ENCODE results near the gene TUG1. TPM values are rescaled to one million over a fixed set of nuclear protein-coding genes. Genes with fewer than 3 reads are reported as not detected.

Gene TUG1
- total and polyA plus RNA-seq, 10 of the 15 experiments (the other 5 are each of a cell fraction or from before 2014, with no cell fraction given) = 19.3 to 116 (median 54.9) TPM

- CTCF ChIA-PET = interaction anchor here (1.1 to 3.4 kb wide), 3 partner anchors 8 to 136 kb away, joined by 4 to 32 read pairs (median 5); no protein-coding TSS in a partner anchor
- no peaks in the 10 kb centered on the region for H3K27me3 ChIP-seq (replicated peaks in 1 of 2; ENCODE audit: control insufficient read depth in 2 of 2, insufficient read depth in 2 of 2, low read length in 1 of 2)
- H3K4me2 ChIP-seq (ENCODE audit: control insufficient read depth, insufficient read depth) = no peak overlapping the region
- POLR2A ChIA-PET = no interaction called here
- no TSS peak for BruUV-seq (replicated peaks)
- intact Hi-C loops (cut with micrococcal nuclease; ENCODE audit: unreplicated experiment) = loop anchor here (1.0 to 10.0 kb wide), 2 partner anchors 134 to 286 kb away; no protein-coding TSS in a partner anchor
- H3K27ac ChIP-seq (ENCODE audit: control insufficient read depth, insufficient read depth) = no peak overlapping the region
- 93% methylated on average over 3 of the region's 3 CpGs for WGBS (ENCODE audit: insufficient coverage, insufficient replicate concordance, low lambda C conversion rate, missing lambda C conversion rate)
- ATAC-seq (no peak), FAIRE-seq (no peak), DNase-seq (ENCODE audit: low read depth, low spot score) (no peak)
- H3K36me3 ChIP-seq (ENCODE audit: control insufficient read depth in 2 of 2, insufficient read depth in 2 of 2, low read length in 1 of 2) = peaks cover 5 to 29% of the 10 kb centered on the region in 2 experiments
- SMC1A ChIA-PET (ENCODE audit: uncharacterized antibody, unreplicated experiment) = interaction anchor here (1.0 to 2.1 kb wide), 4 partner anchors 130 to 278 kb away, joined by 3 to 8 read pairs (median 4); no protein-coding TSS in a partner anchor
- TF ChIP-seq NR2C2 (IDR thresholded peaks at IDR 0.05; ENCODE audit: borderline replicate concordance, control insufficient read depth, insufficient read length, low read depth) (no peak), MLLT1 (IDR thresholded peaks at IDR 0.05) (no peak), POU2F2 (IDR thresholded peaks at IDR 0.05; ENCODE audit: borderline replicate concordance, low read depth, low read length) (no peak), CEBPB (IDR thresholded peaks at IDR 0.05; ENCODE audit: borderline replicate concordance in 1 of 2, low read depth in 2 of 2, low read length in 2 of 2) (no peak), HCFC1 (IDR thresholded peaks at IDR 0.05; ENCODE audit: low read length) (no peak), RAD51 (IDR thresholded peaks at IDR 0.05) (no peak), POLR2A (IDR thresholded peaks at IDR 0.05; ENCODE audit: low read depth, low read length) (no peak), ATF2 (IDR thresholded peaks at IDR 0.05; ENCODE audit: low read length) (no peak), RFX5 (IDR thresholded peaks at IDR 0.05; ENCODE audit: low read depth, low read length) (no peak), FOXK2 (IDR thresholded peaks at IDR 0.05) (no peak), EED (IDR thresholded peaks at IDR 0.05; ENCODE audit: low read depth) (no peak)
- no peaks in the 10 kb centered on the region for H3K4me1 ChIP-seq (ENCODE audit: control insufficient read depth, insufficient read depth, low read length)
- RAD21 ChIA-PET (ENCODE audit: unreplicated experiment) = interaction anchor here (1.2 kb wide), 1 partner anchor 159 kb away, joined by 3 read pairs; no protein-coding TSS in a partner anchor
- H4K20me1 ChIP-seq (ENCODE audit: control insufficient read depth, insufficient read depth) = no peaks in the 10 kb centered on the region
- H3K79me2 ChIP-seq (ENCODE audit: control insufficient read depth, insufficient read depth, low read length) = no peaks in the 10 kb centered on the region
- no peak overlapping the region for H3K9ac ChIP-seq (ENCODE audit: control insufficient read depth, insufficient read depth, low read length)
- H3K9me3 ChIP-seq (replicated peaks; ENCODE audit: control insufficient read depth, insufficient read depth, low read length) = no peaks in the 10 kb centered on the region
- in situ Hi-C loops (cut with MboI) = no loop called here
- no peak overlapping the region for H3K4me3 ChIP-seq
- no peak overlapping the region for H2AFZ ChIP-seq (ENCODE audit: control insufficient read depth, low read depth, low read length)
Measured at GRCh38 chr22:30948930-30949342, 20.1 kb upstream of the TUG1 start.
